HG03060 (cell line): ENCODE data around the gene TXNIP.

Source experiments
- ATAC-seq: cut with Tn5 transposase; IDR thresholded peaks from one replicate; pipeline ENCODE4 v1.9.1; 2021; ENCODE audit warnings: low read depth, moderate number of reproducible peaks; ENCODE audit not compliant: unreplicated experiment

The TXNIP gene

DNA sequence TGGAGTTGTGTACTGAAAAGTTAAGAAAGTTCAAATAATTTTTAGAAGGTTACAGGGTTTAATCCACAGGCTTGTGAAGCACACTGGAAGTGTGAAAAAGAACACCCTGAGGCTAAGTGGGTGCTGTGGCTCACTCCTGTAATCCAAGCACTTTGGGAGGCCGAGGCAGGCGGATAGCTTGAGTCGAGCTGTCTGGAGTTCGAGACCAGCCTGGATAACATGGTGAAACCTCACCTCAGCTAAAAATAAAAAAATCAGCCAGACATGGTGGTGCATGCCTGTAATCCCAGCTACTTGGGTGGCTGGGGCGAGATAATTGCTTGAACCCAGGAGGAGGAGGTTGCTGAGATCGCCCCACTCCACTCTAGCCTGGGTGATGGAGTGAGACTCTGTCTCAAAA, 9.8 kb downstream of the TXNIP start:
- ATAC-seq: no peak

DNA sequence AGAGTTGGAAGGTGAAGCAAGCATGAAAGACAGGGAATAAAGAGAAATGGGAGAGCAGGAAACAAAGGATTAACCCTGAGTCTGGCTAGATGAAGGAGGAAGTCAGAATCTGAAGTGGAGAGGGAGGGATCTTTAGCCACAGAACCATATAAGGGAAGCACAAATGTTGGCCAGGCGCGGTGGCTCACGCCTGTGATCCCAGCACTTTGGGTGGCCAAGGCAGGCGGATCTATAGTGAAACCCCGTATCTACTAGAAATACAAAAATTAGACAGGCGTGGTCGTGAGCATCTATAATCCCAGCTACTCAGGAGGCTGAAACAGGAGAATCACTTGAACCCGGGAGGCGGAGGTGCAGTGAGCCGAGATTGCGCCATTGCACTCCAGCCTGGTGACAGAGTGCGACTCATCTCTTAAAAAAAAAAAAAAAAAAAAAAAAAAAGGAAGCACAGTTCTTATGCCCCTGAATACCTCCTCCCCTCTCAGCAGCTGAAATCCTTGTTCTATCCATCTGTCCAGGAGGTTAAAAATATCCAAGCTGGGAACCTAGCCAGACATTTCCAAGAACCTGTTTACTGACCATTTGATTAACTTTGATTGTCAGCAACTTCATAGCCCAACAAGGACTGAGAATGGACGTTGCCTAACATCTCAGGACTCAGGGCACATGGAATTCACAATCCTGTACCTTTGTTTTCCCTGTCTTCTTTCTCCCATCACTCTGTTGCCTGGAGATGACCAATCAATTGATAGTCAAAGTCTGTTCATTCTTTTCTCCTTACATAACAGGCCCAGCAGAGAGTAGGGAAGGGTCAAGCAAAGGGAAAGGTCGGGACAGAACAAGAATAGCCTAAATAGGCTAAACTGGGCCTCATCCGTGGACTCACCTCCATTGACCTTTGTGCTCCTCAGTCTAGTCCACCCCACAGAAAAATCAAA, 10.6 kb downstream of the TXNIP start:
- no peak for ATAC-seq

DNA sequence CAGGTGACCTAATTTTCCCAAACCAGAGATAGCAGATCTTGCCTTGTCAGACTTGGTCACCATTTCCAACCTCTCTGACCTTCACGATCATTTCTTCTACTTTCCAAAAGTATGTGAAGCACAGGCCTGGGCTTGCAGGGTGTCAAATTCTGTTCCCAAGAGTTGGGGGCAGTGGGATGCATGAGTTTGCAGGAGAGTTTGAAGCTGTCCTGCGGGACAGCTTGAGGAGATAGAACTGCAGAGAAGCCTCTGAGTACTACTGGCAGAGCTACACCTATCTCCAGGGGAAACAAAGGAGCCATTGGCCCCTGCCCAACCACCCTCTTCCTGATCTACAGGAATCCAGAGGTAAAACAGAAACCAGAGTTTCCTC, 11.3 kb downstream of the TXNIP start:
- no peak for ATAC-seq

DNA sequence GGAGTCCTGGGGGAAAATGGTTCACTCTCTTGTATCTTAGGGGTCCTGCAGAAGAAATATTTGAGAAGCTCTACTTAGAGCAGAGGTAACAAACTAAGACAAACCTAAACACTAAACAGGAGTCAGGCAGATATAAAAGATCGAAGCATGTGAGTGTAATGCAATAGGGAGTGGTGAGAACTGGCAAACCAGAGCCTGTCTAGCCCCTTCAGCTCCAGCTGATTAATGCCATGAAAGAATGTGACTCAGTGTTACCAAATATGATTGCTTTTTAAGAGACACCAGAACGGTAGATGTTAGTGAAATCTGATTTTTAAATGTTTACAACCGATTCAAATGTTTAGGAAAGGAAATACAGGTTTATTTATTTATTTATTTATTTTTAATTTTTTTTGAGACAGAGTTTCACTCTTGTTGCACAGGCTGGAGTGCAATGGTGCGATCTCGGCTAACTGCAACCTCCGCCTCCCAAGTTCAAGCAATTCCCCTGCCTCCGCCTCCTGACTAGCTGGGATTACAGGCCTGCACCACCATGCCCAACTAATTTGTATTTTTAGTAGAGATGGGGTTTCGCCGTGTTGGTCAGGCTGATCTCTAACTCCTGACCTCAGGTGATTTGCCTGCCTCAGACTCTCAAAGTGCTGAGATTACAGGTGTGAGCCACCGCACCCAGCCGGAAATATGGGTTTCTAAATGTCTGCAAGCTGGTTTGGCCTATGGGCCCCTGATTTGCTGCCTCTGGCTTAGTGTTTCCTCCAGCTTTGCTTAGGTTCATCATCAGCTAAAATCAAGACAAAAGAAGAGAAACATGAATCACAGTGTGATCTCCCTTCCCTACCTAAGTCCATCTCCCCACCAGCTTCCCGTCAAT, 12.2 kb downstream of the TXNIP start:
- ATAC-seq: no peak

DNA sequence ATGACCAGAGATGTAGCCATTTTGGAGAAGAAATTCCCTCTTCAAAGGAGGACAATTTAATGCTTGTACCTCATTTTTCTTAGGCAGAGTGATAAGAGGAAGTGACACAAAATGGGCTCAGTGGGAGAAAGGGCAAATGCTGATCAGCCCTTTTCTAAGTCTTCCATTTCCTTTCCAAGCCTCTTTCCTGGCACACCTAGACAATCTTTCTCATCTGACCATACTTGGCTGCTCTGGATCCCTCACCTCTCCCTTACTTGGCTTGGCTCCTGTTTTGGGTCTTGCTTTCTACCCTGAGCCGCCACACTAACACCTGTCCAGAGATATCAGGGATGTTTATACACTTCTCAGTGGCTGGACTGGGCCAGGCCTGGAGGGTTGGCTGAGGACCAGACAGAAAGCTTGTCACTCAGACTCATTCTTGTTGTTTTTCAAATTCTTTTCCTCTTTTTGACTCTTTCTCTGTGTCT, 13.1 kb downstream of the TXNIP start:
- ATAC-seq: no peak

DNA sequence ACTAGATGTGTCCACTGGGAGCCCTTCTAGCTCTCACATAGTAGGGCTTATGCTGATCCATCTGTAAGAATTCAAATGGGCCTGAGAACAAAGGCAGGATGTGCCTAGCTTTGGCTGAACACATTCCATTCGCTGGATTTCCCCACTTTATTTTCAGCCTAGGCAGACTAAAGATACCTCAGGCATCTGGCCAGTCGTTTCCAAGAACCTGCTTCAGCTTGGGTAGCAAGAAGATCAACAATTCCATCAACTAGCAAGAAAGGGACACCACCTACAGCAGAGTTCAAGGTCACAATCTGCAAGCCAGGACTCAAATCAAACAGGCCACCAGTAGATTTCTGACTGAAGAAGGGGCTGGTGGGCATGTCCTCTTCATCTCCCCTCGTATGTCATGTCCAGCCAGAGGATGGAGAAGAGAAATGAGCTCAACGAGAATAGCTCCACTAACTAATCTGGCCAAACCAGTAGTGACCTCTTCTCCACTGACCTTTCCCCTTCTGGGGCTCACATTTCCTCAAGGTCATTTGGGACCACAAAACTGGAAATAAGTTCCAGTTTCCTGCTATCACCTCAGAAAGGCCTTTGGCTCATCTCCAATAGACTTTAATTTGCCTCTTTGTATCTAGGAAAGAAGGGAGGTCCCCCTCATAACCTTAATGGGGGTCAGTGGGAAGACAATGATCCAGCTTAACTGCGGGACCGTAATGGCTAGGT, 14.2 kb downstream of the TXNIP start:
- ATAC-seq: no peak

DNA sequence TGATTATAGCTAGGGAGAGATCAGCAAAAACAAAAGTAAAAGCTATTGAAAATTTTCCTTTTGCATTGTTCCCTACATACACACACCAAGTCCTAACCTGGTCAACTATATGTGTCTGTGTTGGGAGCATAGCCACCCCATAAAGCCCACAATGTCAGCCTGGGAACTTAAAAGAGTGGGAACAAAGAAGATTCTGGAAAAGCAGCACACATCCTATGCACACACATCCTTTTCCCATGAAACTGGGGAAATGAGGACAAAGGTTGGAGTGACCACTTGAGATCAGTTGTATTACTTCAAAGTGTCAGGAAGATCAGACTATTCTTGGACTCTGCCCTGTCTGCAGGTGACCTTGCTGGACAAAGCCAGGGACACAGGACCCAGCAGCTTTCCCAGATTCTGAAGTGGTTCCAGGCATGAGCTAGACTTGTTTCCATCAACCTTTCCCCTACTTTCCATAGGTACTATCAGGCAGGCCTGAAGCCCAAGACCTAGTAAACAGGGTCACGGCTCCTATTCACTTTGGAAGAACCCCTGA, 15.9 kb downstream of the TXNIP start:
- no peak for ATAC-seq

DNA sequence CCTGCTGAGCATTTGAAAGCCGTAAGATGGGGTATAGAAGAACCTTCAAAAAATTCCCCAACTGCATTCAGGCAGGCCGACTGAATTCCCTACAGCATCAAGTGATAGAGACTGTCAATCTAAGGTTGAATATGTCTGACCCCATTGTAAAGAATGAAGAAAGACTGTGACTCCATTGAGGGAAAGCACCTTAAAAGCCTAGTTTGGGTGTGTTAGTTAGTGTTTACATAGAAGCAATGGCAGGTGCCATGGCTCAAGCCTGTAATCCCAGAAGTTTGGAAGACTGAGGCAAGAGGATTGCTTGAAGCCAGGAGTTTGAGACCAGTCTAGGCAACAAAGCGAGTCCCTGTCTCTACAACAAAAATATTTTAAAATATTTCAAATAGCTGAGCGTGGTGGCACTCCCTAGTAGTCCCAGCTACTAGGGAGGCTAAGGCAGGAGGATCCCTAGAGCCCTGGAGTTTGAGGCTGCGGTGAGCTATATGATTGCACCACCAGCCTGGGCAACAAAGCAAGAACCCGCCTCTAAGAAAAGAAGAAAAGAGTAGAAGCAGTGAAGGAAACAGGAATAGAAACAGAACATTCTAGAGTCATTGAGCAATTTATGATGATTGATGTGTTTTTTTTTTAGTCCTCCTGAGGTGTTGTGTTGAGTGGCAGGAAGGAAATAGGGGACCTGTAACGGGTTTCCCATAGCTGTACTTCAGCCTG, 16.5 kb downstream of the TXNIP start:
- ATAC-seq: no peak

DNA sequence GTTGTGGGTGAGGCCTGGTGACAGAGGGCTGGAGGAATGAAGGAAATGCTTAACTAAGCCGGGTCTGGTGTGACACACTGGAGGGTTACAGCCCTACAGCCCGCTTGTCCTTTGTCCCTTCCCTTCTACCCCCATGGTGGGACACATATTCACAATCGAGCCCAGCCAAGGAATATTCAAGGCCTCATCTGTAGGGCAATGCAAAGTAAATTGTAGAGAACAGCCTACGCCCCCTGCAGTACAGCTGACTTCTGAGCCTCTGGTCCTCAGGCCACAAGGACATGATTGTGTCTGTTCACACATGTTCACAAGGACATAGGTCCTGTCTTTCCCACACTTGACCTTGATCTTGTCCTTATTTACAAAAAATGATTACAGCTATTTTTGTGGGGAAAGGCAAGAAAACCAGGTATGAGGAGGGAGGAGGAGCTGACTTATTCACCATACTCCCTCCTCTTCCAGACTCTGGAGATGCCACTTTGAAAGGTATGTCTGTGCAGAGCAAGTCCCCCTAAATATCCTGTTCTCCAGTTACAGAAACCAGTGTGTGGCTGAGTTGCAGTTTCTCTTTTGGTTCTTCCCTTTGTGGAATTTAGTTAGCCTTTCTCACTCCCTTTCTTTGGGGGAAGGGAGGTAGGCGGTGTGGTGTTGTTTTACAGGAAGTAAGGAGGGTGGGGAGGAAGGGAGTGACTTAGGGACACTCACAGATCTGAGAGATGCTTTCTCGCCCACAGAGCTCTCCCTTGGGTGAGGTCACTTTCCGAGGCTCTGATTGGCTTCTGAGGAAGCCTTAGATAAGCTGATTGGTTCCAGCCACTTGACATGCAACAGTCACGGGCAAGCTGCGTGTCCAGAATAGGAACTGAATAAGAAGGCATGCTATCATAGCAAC, 17.3 kb downstream of the TXNIP start:
- peak; percentile 80 for ATAC-seq

DNA sequence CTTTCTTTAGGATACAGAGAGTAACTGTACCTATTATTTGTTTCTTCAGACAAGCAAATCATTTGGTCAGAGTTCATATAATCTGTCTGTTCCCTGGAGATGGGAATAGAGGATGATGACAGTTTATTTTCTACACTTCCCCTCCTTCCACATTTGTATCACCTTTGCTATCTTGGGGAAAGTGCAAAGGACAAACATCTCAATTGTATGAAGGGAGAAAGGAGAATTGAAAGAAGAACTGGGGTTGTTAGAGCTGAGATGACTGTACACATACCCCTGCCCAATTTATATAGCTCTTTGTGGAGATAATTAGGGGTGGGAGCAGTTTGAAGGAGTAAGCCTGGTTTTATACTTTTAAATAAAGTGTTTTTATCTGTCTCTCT, 17.9 kb downstream of the TXNIP start:
- ATAC-seq: no peak

DNA sequence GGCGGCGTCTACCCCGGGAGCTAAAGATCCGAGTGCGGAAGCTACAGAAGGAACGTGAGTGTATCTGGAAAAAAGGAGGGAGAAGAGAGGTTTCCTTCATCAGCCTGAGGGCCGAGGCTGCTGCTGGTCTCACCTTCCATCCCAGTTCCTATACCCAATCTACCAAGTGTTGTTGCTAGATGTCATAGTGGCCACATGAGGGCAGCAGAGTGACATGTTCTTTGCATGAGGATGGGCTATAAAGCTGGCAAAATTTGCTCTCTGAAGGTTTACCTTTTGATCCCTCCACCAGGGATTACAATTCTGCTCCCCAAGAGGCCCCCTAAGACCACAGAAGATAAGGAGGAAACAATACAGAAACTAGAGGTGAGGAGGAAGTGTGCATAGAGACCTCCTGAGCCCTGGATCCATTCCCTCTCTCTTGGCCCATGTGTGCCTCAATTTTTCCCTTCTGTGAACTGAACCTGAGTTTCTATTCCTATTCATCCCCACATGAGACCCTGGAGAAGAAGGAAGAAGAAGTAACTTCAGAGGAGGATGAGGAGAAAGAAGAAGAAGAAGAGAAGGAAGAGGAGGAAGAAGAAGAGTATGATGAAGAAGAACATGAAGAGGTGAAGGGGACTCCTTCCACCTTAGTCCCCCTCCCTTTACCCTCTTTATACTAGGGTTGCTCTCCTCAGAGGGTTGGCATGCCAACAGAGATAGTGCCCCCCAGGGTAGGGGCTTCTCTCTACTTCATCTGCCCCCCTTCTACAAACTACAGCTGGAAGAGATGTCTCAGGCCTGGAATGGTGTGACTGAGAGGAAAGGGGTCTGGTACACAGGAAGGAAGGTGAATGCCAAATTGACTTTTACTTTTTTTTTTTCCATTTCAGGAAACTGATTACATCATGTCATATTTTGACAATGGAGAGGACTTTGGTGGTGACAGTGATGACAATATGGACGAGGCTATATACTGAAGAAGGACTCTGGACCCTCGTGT, 18.6 kb downstream of the TXNIP start:
- no peak for ATAC-seq

DNA sequence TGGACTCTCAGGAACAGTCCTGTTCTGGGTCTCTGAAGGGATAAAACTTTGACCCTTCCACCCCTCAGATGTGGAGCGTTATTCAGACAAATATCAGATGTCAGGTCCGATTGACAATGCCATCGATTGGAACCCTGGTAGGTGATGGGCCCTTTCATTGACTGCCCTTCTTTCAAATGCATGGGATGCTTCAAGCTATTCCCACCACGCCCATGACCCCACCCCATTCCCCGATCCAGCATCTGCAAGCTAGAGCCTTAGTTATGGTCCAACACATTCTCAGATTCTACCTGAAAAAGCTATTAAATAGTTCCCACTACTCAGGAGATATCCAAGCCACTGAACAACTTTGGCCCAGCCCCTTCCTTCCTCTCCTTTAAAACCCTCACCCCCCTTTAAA, 19.4 kb downstream of the TXNIP start:
- ATAC-seq: no peak

DNA sequence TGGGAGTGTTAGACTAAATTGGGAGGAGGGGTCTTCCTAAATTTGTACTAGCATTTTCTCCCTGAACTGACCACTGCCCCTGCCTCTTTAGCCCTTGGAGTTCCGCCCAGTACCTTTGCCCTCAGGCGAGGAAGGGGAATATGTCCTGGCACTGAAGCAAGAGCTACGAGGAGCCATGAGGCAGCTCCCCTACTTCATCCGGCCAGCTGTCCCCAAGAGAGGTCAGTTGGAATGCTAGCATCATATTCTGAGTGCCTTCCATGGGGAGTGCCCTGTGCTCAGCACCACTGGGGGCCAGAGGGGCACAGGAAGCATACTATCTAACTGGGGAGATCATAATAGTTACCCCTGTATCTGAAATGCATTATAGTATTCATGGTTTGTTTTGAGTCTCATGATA, 21.2 kb downstream of the TXNIP start:
- no peak for ATAC-seq

DNA sequence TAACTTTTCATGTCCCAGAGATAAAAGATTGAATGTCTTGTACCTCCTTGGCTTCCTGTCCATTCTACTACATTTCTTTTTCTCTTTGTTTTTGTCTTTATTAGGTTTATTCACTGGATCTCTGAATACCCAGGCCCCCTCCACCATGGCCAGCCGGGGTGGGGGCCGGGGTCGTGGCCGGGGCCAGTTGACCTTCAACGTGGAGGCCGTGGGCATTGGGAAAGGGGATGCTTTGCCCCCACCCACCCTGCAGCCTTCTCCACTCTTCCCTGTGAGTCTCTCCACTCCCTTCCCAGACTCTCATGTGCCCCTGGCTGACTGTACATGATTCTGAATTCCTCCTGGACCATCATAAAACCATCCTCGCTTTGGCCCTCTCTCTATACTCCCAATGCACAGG, 21.7 kb downstream of the TXNIP start:
- no peak for ATAC-seq

DNA sequence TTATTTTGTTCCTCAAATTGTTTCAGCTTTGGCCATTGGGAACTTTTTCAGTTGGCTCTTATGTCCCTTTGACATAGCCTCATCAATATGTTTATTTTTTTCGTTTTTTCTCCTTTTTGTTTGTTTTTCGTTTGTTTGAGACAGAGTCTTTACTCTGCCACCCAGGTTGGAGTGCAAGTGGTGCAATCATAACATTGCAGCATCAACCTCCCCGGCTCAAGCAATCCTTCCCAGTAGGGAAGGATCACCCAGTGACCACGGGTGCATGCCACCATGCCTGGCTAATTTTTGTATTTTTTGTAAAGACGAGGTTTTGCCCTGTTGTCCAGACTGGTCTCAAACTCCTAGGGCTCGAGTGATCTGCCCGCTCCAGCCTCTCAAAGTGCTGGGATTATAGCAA, 23.8 kb downstream of the TXNIP start:
- no peak for ATAC-seq

DNA sequence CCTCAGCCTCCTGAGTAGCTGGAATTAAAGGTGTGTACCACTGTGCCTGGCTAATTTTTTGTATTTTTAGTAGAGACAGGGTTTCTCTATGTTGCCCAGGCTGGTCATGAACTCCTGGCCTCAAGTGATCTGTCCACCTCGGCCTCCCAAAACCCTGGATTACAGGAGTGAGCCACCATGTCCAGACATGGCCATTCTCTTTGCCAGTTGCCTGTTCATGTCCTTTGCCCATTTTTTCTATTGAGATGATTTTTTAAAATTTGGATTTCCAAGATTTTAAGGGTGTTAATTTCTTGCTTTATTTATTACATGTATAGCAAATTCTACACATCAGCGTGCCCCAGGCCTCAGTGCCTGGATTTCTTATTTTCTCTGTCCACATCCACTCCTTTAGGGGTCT, 29.1 kb downstream of the TXNIP start:
- no peak for ATAC-seq

DNA sequence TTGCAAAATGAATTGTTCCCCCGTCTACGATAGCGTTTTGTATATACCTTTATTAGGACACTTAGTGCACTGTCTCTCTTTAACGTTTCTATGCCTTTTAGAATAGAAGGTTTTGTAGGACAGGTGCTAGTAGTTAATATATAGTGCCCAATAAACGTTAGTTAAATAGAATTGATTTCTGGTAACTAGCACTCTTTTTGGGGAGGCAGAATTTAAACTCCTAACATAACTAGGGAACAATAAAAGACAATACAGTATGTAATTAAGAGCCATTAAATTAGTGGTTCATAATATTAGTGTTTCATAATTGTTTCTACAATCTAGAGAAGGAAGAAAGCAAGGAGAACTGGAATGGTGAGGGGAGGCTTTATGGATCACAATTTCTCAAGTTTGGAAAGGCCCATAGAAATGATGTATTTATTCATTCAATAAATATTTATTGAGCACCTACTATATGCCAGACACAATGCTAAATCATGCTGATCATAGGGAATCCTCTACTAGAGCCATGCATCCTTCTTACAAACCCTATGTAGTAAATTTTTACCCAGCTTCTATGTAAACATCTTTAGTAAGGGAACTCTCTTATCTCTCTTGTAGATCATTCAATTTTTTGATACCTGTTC, 31.1 kb downstream of the TXNIP start:
- ATAC-seq: no peak
